Fibroblast of peridontal ligament (primary cell): ENCODE data around the gene CPLX1.

Experiments
- DNase-seq: peaks from one replicate; pipeline ENCODE4 v3.0.0-alpha.2; 2010; ENCODE audit errors: extremely low read depth

CPLX1 gene

DNA sequence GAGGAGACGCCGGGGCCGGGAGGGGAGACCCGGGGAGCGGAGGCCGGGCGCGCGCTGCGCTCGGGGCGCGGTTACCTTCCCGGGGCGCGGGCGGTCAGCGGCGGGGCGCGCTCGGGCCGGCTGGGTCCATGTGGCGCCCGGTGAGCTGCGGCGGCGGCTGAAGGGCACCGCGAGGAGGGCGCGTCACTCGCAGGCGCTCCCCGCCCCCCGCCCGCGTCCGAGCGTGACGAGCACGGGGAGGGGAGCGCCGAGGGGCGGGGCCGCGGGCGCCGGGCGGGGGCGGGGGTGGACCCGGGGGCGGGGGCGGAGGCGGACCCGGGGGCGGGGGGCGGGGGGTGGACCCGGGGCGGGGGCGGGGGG, at the start of gene CPLX1:
Gene CPLX1 (minus strand): TSS at position 159 of the 360 bp plus-strand sequence. CDS start 1,607 bp downstream, outside the sequence.
- DNase-seq, result no peak

DNA sequence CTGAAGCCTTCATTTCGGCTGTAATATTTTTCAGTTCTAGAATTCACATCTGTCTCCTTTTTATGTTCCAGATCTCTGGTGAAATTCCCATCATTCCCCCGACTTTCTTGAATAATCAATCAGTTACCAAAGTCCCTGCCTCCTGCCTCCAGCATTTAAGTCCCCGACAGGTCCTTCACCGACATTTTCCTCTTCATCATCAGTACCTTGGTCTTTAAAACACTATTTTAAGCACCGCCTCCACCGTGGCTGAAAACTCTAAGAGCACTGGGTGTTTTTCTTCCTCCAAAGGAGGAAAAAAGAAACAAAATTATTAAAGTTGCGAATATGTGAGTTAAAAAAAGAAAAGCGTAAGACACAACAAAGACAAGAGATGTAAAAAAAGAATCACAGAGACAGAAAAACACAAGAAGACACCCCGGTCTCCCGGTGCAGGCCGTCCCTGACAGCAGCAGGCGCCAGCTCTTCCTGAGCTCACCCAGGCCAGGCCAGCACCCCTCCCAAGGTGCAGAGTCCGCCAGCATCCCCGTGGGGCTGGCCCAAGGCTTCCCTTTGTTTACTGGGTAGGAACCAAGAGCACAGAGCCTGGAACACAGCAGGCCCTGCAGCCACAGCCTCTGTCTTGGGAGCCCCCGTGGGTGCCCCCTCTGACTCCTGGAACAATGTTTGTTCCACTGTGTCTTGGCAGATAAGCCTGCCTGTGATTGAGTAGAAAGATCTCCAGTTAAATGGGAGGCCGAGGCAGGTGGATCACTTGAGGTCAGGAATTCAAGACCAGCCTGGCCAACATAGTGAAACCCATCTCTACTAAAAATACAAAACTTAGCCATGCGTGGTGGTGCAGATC, 49.3 kb upstream of the CPLX1 start:
- no peak for DNase-seq

DNA sequence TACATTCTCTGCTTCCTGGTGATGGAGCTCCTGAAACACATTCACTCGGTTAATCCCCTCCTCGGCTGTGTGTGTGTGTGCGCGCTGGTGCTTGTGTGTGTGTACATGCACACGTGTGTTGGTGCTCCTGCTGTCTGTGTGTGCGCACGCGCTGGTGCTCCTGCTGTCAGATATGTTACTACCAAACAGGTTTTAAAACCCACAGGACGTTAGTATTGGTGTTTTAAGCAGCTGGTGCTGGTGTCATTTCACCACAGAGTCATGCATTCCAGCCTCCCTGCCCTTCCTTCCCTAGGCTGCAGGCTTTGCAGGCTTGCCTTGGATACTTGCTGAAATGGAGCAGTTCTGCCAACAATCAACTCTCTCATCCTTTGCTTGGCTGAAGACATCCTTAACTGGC, 48.1 kb upstream of the CPLX1 start:
- no peak for DNase-seq

DNA sequence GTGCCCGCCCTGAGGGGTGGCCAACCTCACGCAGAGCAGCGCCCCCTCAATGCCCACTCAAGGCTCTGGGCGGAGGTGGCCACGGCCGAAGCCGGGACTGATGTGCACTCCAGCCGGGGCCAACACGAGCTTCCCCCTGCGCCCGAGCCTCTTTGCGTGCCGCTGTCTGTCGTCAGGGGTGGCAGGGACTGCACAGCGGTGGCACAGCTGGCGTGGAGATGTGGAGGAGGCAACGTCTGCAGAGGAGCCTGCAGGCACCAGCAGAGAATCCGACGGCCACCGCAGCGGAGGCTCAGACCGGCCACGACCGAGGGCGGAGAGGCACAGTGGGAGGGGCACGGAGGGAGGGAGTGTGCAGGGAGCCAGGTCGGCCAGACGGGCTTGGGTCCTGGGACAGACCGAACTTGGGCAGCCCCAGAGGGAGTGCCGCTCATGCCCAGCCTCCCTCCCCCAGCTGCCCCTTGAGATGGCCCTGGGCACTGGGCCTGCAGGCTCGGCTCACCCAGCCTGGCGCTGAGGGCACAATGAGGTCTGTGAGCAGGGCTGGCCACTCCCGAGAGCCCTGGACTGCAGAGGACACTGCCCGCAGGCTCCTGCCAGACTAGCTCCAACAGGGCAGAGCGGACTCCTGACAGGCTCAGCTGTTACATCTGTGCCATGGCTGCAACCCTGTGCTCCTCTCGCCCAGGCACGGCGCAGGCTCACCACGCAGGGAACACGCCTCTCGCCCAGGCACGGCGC, 46.5 kb upstream of the CPLX1 start:
- DNase-seq, result no peak

DNA sequence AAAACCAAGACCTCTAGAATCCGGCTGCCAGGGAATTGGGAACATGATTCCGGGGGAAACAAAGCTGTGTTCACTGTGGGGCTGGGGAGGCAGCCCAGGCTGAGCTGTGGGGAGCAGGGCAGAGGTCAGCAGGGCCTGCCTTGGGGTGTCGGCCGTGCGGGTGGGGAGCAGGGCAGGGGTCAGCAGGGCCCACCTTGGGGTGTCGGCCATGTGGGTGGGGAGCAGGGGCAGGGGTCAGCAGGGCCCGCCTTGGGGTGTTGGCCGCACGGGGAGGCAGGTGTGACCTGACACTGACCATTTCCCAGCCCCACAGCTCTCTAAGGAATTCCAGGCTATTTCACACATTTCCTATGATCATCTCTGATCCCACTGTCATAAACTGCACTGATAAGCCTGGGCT, 45.6 kb upstream of the CPLX1 start:
- DNase-seq, result no peak

DNA sequence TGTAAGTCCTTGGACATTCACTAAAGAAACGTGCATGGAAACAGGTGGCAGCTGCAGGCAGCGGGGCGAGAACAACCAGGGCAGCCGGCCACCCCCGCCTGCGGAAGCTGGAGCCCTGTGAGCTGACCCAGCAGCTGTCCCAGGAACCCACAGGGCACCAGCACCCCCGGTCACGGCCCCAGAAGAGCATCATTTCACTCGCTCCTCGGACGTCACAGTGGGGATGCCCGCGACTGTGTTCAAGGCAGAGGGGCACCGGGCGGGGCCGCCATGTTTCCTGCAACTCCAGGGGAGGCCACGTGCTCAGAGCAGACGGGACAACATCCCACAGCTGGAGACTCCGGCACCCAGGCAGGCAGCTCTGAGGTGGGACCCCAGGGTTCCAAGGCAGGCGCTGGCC, 45.0 kb upstream of the CPLX1 start:
- no peak for DNase-seq

DNA sequence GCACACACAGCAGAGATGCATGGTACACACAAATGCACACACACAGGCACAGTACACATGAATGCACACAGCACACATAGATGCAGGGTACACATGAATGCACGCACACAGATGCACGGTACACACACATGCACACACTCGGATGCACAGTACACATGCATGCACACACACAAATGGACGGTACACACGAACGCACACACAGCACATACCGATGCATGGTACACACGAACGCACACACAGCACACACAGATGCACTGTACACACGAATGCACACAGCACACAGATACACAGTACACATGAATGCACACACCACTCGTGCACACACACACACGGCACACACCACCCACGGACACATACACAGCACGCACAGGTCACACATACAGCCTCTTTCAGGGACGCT, 43.8 kb upstream of the CPLX1 start:
- no peak for DNase-seq

DNA sequence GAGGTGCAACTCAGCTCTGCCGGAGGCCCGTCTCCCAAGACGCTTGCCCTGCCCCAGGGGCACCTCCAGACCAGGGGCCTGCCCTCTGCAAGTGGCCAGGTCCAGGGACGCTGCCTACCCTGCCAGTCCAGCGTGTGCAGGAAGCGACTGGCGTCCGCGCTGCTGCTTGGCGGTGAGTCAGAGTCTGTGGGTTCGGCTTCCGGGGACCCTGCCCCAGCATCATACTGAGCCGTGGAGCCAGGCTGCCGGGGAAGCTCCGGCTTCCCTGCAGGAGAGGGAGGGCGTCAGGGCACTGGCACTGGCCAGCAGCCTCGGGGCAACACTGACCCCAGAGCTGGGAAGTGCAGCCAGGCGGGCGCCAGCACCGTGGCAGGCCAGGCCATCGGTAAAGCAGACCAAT, 42.5 kb upstream of the CPLX1 start:
- DNase-seq, result no peak

DNA sequence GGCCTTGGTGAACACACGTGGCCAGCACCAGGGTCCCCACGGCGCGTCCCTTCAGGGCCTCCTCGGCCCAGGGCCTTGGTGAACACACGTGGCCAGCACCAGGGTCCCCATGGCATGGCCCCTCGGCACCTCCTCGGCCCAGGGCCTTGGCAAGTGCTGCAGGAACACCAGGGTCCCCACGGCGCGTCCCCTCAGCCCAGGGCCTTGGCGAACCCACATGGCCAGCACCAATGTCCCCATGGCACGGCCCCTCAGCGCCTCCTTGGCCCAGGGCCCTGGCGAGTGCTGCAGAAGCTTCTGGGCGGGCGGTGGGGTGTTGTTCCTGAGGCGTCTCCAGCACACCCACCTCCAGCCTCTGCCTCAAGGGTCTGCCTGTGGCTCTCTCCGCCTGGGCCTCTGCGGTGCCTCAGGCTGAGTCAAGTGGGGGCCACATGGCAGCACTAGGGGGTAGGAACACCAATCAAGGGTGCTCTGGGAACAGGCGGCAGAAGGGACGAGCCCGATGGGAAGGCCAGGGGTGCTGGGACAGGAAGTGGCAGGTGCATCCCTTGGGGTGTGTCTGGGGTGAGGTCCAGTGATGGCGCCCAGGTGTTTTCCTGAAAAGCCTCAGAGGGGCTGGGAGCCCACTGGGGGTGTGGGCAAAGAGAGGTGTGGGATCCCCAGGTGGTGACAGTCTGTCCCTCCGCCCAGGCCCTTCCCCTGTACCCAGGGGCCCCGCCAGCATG, 41.8 kb upstream of the CPLX1 start:
- DNase-seq, result no peak

DNA sequence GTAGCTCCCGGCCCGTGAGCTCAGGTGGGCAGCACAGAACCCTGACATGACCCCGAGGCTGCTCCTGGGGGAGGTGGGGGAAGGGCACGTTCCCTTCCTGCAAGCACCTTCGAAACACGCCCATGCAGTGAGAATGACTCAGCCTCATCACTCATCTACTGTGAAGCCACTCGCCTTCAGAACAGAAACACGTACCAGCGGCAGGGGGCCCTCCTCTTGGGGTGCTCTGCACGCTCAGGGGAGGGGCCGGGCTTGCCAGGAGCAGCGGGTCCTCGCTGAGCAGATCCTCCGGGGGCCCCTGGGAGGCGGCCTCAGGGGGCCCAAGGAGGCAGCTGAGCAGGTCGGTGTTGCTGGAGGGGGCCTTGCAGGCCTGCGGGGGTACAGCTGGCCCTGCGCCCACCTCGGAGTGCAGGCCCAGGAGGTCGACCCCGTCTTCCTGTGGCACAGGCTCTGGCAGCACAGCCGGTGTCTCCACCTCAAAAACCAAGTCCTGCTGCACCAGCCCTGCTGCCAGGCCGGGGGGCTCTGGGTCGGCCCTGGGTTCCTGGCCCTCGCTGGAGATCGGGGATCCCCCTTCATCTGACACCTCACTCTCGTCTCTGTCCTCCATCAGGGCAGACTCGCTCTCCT, 40.9 kb upstream of the CPLX1 start:
- DNase-seq, result no peak

DNA sequence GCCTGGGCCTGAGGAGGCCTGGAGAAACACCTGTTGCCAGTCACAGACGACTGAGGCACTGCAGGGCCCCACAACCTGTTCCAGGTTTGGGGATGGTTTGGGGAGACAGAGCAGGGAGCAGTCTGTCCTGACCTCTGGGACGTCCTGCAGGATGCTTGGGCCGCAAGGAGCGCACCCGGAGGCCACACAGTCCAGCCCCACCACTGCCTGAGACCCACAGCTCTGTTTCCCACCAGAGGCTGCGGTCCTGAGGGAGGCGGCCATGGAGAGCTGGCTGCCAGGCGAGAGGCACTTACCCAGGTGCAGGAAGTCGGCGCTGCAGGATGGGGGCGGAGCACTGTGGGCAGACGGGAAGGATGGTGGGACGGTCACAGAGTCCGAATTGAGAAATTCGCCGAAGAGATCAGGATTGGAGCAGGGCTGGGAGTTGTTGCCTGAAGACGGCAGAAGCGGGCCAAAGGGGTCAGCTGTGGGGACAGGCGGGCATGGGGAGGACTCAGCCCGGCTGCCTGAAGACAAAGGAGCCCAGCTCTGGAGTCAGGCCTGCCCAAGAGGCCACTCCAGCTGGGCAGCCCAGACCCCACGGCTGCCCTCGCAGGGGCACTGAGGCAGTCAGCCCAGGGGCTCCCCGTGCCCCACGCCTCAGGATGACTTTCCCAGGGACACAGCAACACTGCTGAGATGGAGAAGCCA, 40.3 kb upstream of the CPLX1 start:
- DNase-seq, result no peak

DNA sequence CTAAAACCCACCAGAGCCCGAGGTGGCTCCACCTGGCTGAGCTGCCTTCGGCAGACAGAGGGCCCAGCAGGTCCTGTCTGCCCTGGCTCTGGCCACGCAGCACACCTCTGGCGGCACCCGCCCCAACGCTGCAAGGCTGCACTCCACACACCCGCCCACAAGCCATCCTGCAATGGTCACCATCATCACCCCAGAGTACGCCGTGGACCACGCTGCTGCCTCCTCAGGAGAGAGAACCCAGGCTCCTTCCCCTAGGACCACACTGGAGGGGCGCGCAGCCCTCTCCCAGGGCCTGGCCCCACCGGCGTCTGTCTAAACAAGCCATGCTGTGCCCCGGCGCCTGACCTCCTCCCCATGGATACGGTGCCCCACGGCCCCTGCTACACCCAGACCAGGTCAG, 39.6 kb upstream of the CPLX1 start:
- no peak for DNase-seq

DNA sequence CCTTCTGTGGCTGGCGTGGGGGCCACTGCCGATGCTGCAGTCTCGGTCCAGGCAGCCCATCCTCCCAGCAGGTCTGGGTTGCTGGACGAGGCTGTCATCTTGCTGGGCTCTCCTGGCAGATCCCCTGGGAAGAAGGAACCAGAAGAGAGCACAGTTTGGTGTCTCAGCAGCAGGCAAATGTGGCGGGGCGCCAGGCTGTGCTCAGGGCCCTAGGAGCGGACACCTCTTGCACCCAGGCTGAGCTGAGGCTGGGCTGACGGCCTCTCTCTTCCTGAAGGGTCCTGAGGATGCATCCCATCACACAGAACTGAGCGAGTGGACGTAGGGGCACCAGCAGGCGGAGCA, 39.2 kb upstream of the CPLX1 start:
- DNase-seq, result no peak

DNA sequence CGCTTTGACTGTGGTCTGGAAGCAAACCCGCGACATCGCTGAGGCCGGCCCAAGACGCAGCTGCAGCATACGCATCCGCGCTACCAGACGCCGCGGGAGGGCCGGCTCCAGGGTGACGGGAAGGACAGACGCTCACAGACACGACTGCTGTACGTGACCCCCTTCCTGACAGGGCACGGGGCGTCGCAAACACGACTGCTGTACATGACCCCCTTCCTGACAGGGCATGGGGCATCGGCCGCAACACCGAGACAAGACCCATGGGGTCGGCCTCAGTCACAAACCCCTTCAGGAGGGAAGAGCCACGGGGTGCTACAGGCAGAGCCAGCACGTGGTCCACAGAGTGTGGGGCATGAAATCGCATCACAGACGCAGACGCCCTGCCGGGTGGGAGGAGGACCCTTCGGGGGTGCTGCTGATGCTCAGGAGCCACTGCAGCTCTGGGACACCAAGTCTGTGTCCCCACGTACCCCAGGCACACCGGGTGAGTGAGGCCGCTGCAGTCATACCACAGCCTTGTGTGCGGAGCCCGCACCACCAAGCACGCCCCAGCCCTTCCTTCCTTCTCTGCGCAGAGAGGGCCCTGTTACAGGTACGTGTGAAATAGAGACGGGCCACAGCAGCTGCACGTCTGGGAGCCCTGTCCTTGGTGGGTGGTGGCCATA, 38.7 kb upstream of the CPLX1 start:
- DNase-seq, result no peak

DNA sequence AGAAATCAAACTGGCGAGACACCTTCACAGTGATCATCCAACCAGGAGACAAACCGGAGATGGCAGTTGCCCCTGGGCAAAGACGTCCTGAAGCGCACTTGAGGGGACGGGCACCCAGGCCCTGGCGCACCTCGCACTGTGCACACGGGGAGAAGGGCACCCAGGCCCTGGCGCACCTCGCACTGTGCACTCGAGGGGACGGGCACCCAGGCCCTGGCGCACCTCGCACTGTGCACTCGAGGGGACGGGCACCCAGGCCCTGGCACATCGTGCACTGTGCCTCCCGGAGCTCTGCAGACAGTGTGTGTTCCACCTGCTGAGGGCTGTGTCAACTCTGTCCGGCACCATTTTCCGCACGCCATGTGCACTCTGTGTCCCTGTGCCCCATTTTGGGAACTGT, 34.6 kb upstream of the CPLX1 start:
- DNase-seq, result no peak

DNA sequence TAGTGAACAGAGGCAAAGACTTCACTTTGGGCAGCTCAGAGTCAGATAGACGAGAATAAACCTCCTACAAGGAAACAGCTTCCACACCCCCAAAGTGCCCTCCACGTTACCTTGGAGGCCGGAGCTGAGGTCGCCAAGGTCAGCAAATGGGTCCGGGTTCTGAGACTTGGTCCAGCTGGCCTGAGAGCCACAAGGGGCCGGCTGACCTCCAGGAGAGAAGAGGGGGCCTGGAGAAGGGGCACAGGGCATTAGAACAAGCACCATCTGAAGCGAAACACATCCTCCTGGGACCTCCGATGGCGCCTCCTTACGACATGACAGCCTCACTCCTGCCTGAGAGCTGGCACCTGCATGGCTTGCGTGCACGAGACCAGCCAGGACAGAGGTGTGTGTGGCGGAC, 33.6 kb upstream of the CPLX1 start:
- DNase-seq, result no peak

DNA sequence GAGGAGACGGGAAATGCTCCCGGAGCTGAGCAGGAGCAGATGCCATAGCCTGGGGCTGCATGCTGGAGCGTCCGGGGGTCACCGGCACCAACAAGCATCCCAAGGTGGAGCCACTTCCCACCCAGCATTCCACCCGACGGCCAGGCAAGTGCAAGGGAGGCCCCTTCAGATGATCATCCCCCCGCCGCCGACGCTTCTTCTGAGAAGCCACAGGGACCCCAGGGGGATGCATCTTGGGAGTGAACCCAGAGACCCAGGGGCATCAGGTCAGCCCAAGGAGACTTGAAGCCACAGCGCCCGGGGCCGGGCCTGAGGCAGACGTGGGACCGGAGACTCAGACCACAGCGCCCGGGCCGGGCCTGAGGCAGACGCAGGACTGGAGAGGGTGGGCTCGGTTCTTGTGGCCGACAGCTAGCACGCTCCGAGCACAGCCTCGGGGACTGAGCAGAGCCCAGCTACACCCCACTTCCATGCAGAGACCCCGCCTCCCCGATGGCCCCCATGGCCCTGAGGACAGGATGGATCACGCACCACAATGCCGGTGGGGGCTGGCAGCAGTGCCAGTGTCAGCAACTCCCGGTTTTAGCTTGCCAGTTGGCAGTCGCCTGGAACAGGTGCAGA, 33.0 kb upstream of the CPLX1 start:
- DNase-seq, result no peak

DNA sequence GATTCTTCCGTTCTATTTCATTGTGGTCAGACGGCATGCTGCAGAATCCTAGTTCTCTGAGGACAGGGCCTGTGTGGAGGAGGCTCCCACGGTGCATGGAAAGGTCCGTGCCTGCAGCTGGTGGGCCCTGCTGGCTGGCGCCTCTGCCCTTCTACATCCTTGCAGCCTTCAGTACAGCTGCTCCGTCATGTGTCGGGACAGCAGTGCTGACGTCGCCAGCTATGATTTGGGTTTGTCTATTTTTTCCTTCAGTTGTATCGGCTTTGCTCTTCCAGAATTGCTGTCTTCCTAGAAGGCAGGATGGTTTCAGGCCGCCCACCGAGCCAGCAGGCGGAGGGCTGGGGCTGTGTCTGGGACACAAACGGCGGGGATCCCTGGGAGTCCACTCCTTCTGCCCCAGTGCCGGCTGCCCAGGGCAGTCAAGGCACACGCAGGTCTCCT, 32.1 kb upstream of the CPLX1 start:
- DNase-seq, result no peak

DNA sequence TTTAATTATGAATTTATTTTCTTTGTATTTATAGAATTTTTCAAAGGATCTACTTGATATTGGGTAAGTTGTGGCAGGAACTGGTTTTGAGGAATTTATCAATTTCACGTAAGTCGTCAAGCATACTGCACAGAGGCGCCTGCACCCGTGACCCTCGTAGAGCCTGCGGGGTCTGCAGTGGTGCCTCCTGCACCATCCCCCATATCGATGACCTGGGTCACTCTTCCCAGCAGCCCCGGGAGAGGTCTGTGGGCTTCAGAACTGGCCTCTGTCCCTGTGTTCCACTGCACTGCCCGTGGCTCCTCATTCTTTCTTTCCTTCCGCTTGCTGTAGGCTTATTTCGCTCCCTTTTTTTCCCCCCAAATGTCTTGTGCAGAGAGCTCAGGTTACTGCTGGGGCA, 31.5 kb upstream of the CPLX1 start:
- no peak for DNase-seq

DNA sequence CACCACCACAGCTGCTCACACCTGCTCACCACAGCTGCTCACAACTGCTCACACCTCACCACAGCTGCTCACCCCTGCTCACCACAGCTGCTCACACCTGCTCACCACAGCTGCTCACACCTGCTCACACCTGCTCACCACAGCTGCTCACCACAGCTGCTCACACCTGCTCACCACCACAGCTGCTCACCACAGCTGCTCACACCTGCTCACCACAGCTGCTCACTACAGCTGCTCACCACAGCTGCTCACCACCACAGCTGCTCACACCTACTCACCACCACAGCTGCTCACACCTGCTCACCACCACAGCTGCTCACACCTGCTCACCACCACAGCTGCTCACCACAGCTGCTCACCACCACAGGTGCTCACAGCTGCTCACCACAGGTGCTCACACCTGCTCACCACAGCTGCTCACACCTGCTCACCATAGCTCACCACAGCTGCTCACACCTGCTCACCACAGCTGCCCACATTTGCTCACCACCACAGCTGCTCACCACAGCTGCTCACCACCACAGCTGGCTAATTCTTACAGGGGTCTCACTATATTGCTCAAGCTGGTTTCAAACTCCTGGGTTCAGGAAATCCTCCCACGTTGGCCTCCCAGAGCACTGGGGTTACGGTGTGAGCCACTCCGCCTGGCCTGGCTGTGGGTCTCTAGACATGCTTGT, 30.4 kb upstream of the CPLX1 start:
- no peak for DNase-seq
